ENCODE data around the gene ASCC3. TPM values are rescaled to one million over a fixed set of nuclear protein-coding genes. Genes with fewer than 3 reads are reported as not detected.

The ASCC3 gene
- total RNA-seq, 1 experiment from 2014 or later: 40.5 TPM

DNA sequence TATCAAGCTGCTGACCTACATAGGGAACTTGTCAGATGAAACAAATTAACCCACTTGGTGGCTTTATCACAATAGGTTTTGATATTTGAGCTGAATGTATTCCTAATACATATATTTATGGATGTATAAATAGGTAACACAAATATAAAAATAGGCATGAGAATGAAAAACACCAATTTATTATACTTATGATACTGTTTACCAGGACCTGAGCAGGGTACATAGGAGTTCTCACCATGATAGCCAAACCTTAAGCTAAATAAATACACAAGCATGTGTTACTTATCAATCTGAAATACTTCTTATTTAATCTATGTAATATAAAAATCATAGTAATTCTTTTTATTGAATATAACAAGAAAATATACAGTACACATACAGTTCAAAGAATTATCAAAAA lies 25.0 kb downstream of the ASCC3 start:
- no peaks in the 10 kb centered on the region for H3K9me2 ChIP-seq (ENCODE audit: insufficient read depth)
- H3K27me3 ChIP-seq (ENCODE audit: insufficient read depth, low read length): no peaks in the 10 kb centered on the region
- CTCF ChIA-PET: no interaction called here
- POLR2A ChIA-PET: no interaction called here
- no peak overlapping the region for H3K9ac ChIP-seq (ENCODE audit: low read length)
- no TSS peak for BruUV-seq (replicated peaks)
- H3K4me2 ChIP-seq (ENCODE audit: low read length): no peak overlapping the region
- DNase-seq (ENCODE audit: low read depth, low spot score) (no peak), ATAC-seq (no peak)
- H3K79me2 ChIP-seq (ENCODE audit: insufficient read depth, low read length): peaks cover 7% of the 10 kb centered on the region
- H3K4me1 ChIP-seq (ENCODE audit: control insufficient read depth in 1 of 2, insufficient read depth in 2 of 2, low read length in 2 of 2): no peaks in the 10 kb centered on the region
- H2AFZ ChIP-seq (ENCODE audit: low read depth, low read length, poor library complexity, severe bottlenecking): no peak overlapping the region
- intact Hi-C loops (cut with micrococcal nuclease): no loop called here
- peaks cover 0 to 3% of the 10 kb centered on the region in 2 experiments; a peak in 1 of 4 replicates for H3K36me3 ChIP-seq (ENCODE audit: control insufficient read depth in 1 of 2, insufficient read depth in 2 of 2, low read length in 2 of 2)
- H3K9me3 ChIP-seq (ENCODE audit: control insufficient read depth in 1 of 2, insufficient read depth in 1 of 2, low read depth in 1 of 2, low read length in 2 of 2): 0 out of 4 replicates have a peak, but pooled peaks cover 0 to 3% of the 10 kb centered on the region in 2 experiments
- no peak overlapping the region for H3K27ac ChIP-seq (ENCODE audit: low read depth, low read length)
- no peaks in the 10 kb centered on the region for H4K20me1 ChIP-seq (ENCODE audit: insufficient read depth)
- TF ChIP-seq ELF1 (IDR thresholded peaks at IDR 0.05; ENCODE audit: borderline replicate concordance, low read depth) (no peak), FOSL1 (IDR thresholded peaks at IDR 0.05; ENCODE audit: low read depth) (no peak), ZNF274 (IDR thresholded peaks at IDR 0.05; ENCODE audit: low read depth, low read length) (peak; percentile 52; the same call in 1 of the 2 replicates), RAD21 (IDR thresholded peaks at IDR 0.05; ENCODE audit: low read depth) (no peak)
- RAD21 ChIA-PET (ENCODE audit: low non-redundant PET in 1 of 2, low total read pairs in 2 of 2, uncharacterized antibody in 2 of 2, unreplicated experiment in 2 of 2): no interaction called here
- H3K4me3 ChIP-seq (replicated peaks in 1 of 2; ENCODE audit: low read depth in 1 of 2, low read length in 2 of 2): no peak overlapping the region

DNA sequence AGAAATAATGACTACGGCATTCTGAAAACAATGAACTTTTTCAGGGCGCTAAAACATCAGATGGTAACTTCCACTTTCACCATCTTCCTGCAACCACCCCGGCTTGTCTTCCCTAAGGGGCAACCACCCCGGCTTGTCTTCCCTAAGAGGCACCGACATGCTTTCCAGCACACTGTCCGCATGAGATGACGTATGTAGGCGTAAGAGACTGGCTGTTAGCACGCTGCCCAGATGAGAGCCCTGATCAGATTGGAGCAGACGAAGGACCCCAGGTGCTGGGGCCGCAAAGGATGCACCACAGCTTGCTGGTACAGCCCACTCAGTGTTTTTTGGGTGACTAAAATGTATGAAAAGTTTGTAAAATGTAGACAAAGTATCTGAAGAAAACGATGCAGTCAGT lies 29.3 kb downstream of the ASCC3 start:
- CTCF ChIA-PET: no interaction called here
- TF ChIP-seq, protein P1, sequence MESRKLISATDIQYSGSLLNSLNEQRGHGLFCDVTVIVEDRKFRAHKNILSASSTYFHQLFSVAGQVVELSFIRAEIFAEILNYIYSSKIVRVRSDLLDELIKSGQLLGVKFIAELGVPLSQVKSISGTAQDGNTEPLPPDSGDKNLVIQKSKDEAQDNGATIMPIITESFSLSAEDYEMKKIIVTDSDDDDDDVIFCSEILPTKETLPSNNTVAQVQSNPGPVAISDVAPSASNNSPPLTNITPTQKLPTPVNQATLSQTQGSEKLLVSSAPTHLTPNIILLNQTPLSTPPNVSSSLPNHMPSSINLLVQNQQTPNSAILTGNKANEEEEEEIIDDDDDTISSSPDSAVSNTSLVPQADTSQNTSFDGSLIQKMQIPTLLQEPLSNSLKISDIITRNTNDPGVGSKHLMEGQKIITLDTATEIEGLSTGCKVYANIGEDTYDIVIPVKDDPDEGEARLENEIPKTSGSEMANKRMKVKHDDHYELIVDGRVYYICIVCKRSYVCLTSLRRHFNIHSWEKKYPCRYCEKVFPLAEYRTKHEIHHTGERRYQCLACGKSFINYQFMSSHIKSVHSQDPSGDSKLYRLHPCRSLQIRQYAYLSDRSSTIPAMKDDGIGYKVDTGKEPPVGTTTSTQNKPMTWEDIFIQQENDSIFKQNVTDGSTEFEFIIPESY (IDR thresholded peaks at IDR 0.05; ENCODE audit: extremely low read depth, insufficient replicate concordance, low read length): no peak
- TF ChIP-seq RAD21 (IDR thresholded peaks at IDR 0.05; ENCODE audit: low read depth) (no peak), POLR2A (IDR thresholded peaks at IDR 0.05; ENCODE audit: borderline replicate concordance, extremely low read depth, insufficient read depth, insufficient read length) (no peak), EZH2 (IDR thresholded peaks at IDR 0.05) (no peak), CBX3 (IDR thresholded peaks at IDR 0.05; ENCODE audit: low read depth) (no peak), ELF1 (IDR thresholded peaks at IDR 0.05; ENCODE audit: borderline replicate concordance, low read depth) (no peak), YY1 (IDR thresholded peaks at IDR 0.05; ENCODE audit: extremely low read depth, insufficient replicate concordance, low read depth, low read length) (no peak), ZNF274 (IDR thresholded peaks at IDR 0.05; ENCODE audit: low read depth, low read length) (no peak), EGR1 (IDR thresholded peaks at IDR 0.05; ENCODE audit: low read depth) (no peak), JUND (IDR thresholded peaks at IDR 0.05) (no peak), SP1 (IDR thresholded peaks at IDR 0.05; ENCODE audit: low read depth) (no peak)
- TF ChIP-seq, protein P2, sequence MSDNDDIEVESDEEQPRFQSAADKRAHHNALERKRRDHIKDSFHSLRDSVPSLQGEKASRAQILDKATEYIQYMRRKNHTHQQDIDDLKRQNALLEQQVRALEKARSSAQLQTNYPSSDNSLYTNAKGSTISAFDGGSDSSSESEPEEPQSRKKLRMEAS (IDR thresholded peaks at IDR 0.05): no peak
- TF ChIP-seq, protein P3, sequence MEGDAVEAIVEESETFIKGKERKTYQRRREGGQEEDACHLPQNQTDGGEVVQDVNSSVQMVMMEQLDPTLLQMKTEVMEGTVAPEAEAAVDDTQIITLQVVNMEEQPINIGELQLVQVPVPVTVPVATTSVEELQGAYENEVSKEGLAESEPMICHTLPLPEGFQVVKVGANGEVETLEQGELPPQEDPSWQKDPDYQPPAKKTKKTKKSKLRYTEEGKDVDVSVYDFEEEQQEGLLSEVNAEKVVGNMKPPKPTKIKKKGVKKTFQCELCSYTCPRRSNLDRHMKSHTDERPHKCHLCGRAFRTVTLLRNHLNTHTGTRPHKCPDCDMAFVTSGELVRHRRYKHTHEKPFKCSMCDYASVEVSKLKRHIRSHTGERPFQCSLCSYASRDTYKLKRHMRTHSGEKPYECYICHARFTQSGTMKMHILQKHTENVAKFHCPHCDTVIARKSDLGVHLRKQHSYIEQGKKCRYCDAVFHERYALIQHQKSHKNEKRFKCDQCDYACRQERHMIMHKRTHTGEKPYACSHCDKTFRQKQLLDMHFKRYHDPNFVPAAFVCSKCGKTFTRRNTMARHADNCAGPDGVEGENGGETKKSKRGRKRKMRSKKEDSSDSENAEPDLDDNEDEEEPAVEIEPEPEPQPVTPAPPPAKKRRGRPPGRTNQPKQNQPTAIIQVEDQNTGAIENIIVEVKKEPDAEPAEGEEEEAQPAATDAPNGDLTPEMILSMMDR (IDR thresholded peaks at IDR 0.05 in 2 of 3, conservative IDR thresholded peaks at IDR 0.05 in 1 of 3; ENCODE audit: borderline replicate concordance in 1 of 3, insufficient read depth in 1 of 3, low read depth in 2 of 3, low read length in 2 of 3): no peak

More for the DNA sequence above, 29.3 kb downstream of the ASCC3 start:
- Histone ChIP-seq H3K36me3 (ENCODE audit: control insufficient read depth in 1 of 2, insufficient read depth in 2 of 2, low read length in 2 of 2) (no peaks in the 10 kb centered on the region), H3K9ac (ENCODE audit: low read length) (no peak overlapping the region), H3K9me2 (ENCODE audit: insufficient read depth) (no peaks in the 10 kb centered on the region), H4K20me1 (ENCODE audit: insufficient read depth) (no peaks in the 10 kb centered on the region), H3K79me2 (ENCODE audit: insufficient read depth, low read length) (peaks cover 3% of the 10 kb centered on the region; the same call in 1 of the 2 replicates), H3K4me3 (replicated peaks in 1 of 2; ENCODE audit: low read depth in 1 of 2, low read length in 2 of 2) (no peak overlapping the region), H3K27me3 (ENCODE audit: insufficient read depth, low read length) (no peaks in the 10 kb centered on the region), H3K27ac (ENCODE audit: low read depth, low read length) (no peak overlapping the region), H3K9me3 (ENCODE audit: control insufficient read depth in 1 of 2, insufficient read depth in 1 of 2, low read depth in 1 of 2, low read length in 2 of 2) (0 out of 4 replicates have a peak, but pooled peaks cover 0 to 3% of the 10 kb centered on the region in 2 experiments), H3K4me2 (ENCODE audit: low read length) (no peak overlapping the region), H2AFZ (ENCODE audit: low read depth, low read length, poor library complexity, severe bottlenecking) (no peak overlapping the region), H3K4me1 (ENCODE audit: control insufficient read depth in 1 of 2, insufficient read depth in 2 of 2, low read length in 2 of 2) (no peaks in the 10 kb centered on the region)
- intact Hi-C loops (cut with micrococcal nuclease): no loop called here
- ChIA-PET RAD21 (ENCODE audit: low non-redundant PET in 1 of 2, low total read pairs in 2 of 2, uncharacterized antibody in 2 of 2, unreplicated experiment in 2 of 2) (no interaction called here), POLR2A (no interaction called here)
- DNase-seq (ENCODE audit: low read depth, low spot score) (no peak), ATAC-seq (no peak)
- no TSS peak for BruUV-seq (replicated peaks)

Data from HCT116 (cell line).